A549 (cell line): ENCODE data around the gene ADGRF5. TPM values are rescaled to one million over a fixed set of nuclear protein-coding genes. Genes with fewer than 3 reads are reported as not detected.

Experiments used
- ATAC-seq, 2 experiments: fragments of 200-7000 bp in 1 of 2; fragments of >200 bp in 1 of 2; cut with Nextera tagmentation in 1 of 2; cut with Tn5 transposase in 1 of 2; 3 replicates each; pipeline versions ENCODE4 v1.8.0 to v1.9.1; 2018 to 2020; ENCODE audit warnings: mild to moderate bottlenecking in 1 of 2, moderate library complexity in 1 of 2
- CTCF ChIA-PET: fragments of 300-600 bp; sonication (Branson Sonifier 250); formaldehyde crosslinking; extraction: SDS; loops from one replicate; lab custom pipeline; 2021; ENCODE audit warnings: antibody characterized with exemption, inconsistent platforms; lab: Yijun Ruan, JAX
- POLR2A ChIA-PET: fragments of 350-600 bp; formaldehyde crosslinking; extraction: SDS; loops from one replicate; lab custom pipeline; 2021; ENCODE audit warnings: antibody characterized with exemption, inconsistent platforms; lab: Yijun Ruan, JAX
- DNase-seq, 2 experiments: peaks; one replicate each; pipeline versions ENCODE4 v3.0.0 to v3.0.0-alpha.2; 2011 to 2016; ENCODE audit warnings: low read depth in 1 of 2, low spot score in 1 of 2
- FAIRE-seq: peaks from 2 replicates; lab custom pipeline; 2011; peaks lifted over from hg19 to GRCh38; lab: Jason Lieb, UNC
- H3K27ac ChIP-seq, 2 experiments: fragments of >200 bp; sonication (Bioruptor Twin); formaldehyde crosslinking; 3 replicates each; pipeline ENCODE4 v1.5.1; 2016 to 2017
- H3K4me1 ChIP-seq: fragments of >200 bp; sonication (Bioruptor Twin); formaldehyde crosslinking; 3 replicates; pipeline ENCODE4 v1.6.1; 2016
- H3K4me2 ChIP-seq: fragments of >200 bp; sonication (Bioruptor Twin); formaldehyde crosslinking; 3 replicates; pipeline ENCODE4 v1.6.1; 2016
- H3K4me3 ChIP-seq: fragments of >200 bp; sonication (Bioruptor Twin); formaldehyde crosslinking; 3 replicates; pipeline ENCODE4 v1.5.1; 2016
- H3K9me3 ChIP-seq: fragments of >200 bp; sonication (Bioruptor Twin); formaldehyde crosslinking; 3 replicates; pipeline ENCODE4 v1.6.1; 2016
- BHLHE40 ChIP-seq: IDR thresholded peaks from 2 replicates; pipeline ENCODE4 v1.6.1; 2012; ENCODE audit warnings: low read depth, low read length, inconsistent platforms
- CBX2 ChIP-seq: fragments of 200-600 bp; sonication (generic); IDR thresholded peaks from 2 replicates; pipeline ENCODE4 v1.6.1; 2016; ENCODE audit warnings: low read depth, mild to moderate bottlenecking, borderline replicate concordance
- CBX8 ChIP-seq: fragments of 200-600 bp; sonication (generic); IDR thresholded peaks from 2 replicates; pipeline ENCODE4 v1.6.1; 2016
- CHD2 ChIP-seq: fragments of 150-350 bp; IDR thresholded peaks from 2 replicates; pipeline ENCODE4 v1.6.1; 2014; ENCODE audit warnings: low read length; ENCODE audit not compliant: partially characterized antibody
- CHD4 ChIP-seq: fragments of 200-600 bp; sonication (generic); IDR thresholded peaks from 2 replicates; pipeline ENCODE4 v1.6.1; 2016; ENCODE audit warnings: antibody characterized with exemption, mild to moderate bottlenecking, borderline replicate concordance
- EP300 ChIP-seq, 2 experiments: fragments of >200 bp; sonication (Bioruptor Twin); formaldehyde crosslinking; IDR thresholded peaks; 2 replicates in 1 of 2; 3 replicates in 1 of 2; pipeline ENCODE4 v1.6.1; 2016 to 2017
- GATA3 ChIP-seq: IDR thresholded peaks from 2 replicates; pipeline ENCODE4 v1.6.1; 2012; ENCODE audit warnings: borderline replicate concordance
- HOXA7 ChIP-seq: fragments of 250-450 bp; sonication (Bioruptor Pico); IDR thresholded peaks from 2 replicates; pipeline ENCODE4 v1.5.0; 2020; ENCODE audit warnings: mild to moderate bottlenecking, moderate library complexity
- HOXB5 ChIP-seq: fragments of 250-450 bp; sonication (Bioruptor Pico); IDR thresholded peaks from 2 replicates; pipeline ENCODE4 v1.5.0; 2020; ENCODE audit warnings: mild to moderate bottlenecking, moderate library complexity
- JUN ChIP-seq, 2 experiments: fragments of >200 bp; sonication (Bioruptor Twin); formaldehyde crosslinking; IDR thresholded peaks; 2 replicates in 1 of 2; 3 replicates in 1 of 2; pipeline ENCODE4 v1.6.1; 2016 to 2017
- JUNB ChIP-seq: fragments of >200 bp; sonication (Bioruptor Twin); formaldehyde crosslinking; IDR thresholded peaks from 2 replicates; pipeline ENCODE4 v1.6.1; 2016
- KDM1A ChIP-seq: fragments of 200-600 bp; sonication (generic); IDR thresholded peaks from 2 replicates; pipeline ENCODE4 v1.6.1; 2016; ENCODE audit warnings: low read depth, mild to moderate bottlenecking
- MAFK ChIP-seq: fragments of 450-650 bp; IDR thresholded peaks from 2 replicates; pipeline ENCODE4 v1.6.1; 2014; ENCODE audit not compliant: partially characterized antibody
- MYC ChIP-seq: IDR thresholded peaks from 2 replicates; pipeline ENCODE4 v1.6.1; 2012; ENCODE audit warnings: mild to moderate bottlenecking, inconsistent platforms, low read length, improper control_type of control experiment, borderline replicate concordance
- NPAS2 ChIP-seq: fragments of 250-450 bp; sonication (Bioruptor Pico); IDR thresholded peaks from 2 replicates; pipeline ENCODE4 v1.8.0; 2022; ENCODE audit warnings: mild to moderate bottlenecking, moderate library complexity, borderline replicate concordance
- POLR2A ChIP-seq: IDR thresholded peaks from 2 replicates; pipeline ENCODE4 v1.6.1; 2012; ENCODE audit warnings: mild to moderate bottlenecking, low read length
- RFX5 ChIP-seq: fragments of 450-650 bp; IDR thresholded peaks from 2 replicates; pipeline ENCODE4 v1.7.1; 2014; ENCODE audit warnings: antibody characterized with exemption, mild to moderate bottlenecking, moderate library complexity
- SMC3 ChIP-seq: fragments of >200 bp; sonication (Bioruptor Twin); formaldehyde crosslinking; IDR thresholded peaks from 3 replicates; pipeline ENCODE4 v1.6.1; 2018; ENCODE audit warnings: inconsistent platforms
- SREBF2 ChIP-seq: fragments of 450-650 bp; IDR thresholded peaks from 2 replicates; pipeline ENCODE4 v1.6.1; 2014; ENCODE audit warnings: mild to moderate bottlenecking, moderate library complexity
- ZNF302 ChIP-seq: fragments of 250-450 bp; sonication (Bioruptor Pico); IDR thresholded peaks from 2 replicates; pipeline ENCODE4 v1.9.0; 2021; ENCODE audit warnings: inconsistent platforms, mild to moderate bottlenecking, moderate library complexity
- ZSCAN20 ChIP-seq: fragments of 250-450 bp; sonication (Bioruptor Pico); IDR thresholded peaks from 2 replicates; pipeline ENCODE4 v1.8.0; 2022; ENCODE audit warnings: mild to moderate bottlenecking, moderate library complexity
- WGBS: methylation state at CpG from one replicate; pipeline ENCODE4 v1.1.6; 2017; ENCODE audit errors: missing lambda C conversion rate; 5-methylcytosine and 5-hydroxymethylcytosine counted together
- polyA plus RNA-seq, 4 experiments: library from polyadenylated mRNA; depleted of rRNA in 3 of 4; stranded (reverse); fragments of >200 nt; fragmentation: RNase III in 1 of 4; extraction: RNeasy Plus Mini Kit Qiagen cat#74134 plus additional on column Dnase treatment in 1 of 4; gene quantifications; 2 replicates in 3 of 4; 3 replicates in 1 of 4; pipeline ENCODE4 v1.2.3, GENCODE V29; 2011 to 2017
- TF ChIP-seq, protein P1 (sequence below): fragments of 150-350 bp; IDR thresholded peaks from 2 replicates; pipeline ENCODE4 v1.6.1; 2014; ENCODE audit warnings: low read depth, mild to moderate bottlenecking, low read length
- TF ChIP-seq, protein P2 (sequence below): fragments of 250-450 bp; sonication (Bioruptor Pico); IDR thresholded peaks from 2 replicates; pipeline ENCODE4 v1.5.0; 2020; ENCODE audit warnings: low read depth, mild to moderate bottlenecking, moderate library complexity
- TF ChIP-seq, protein P3 (sequence below): IDR thresholded peaks from 2 replicates; pipeline ENCODE4 v1.6.1; 2012; ENCODE audit warnings: low read depth, borderline replicate concordance
- TF ChIP-seq, protein P4 (sequence below): fragments of >200 bp; sonication (Bioruptor Twin); formaldehyde crosslinking; IDR thresholded peaks from 3 replicates; pipeline ENCODE4 v1.6.1; 2016
- TF ChIP-seq, protein P5 (sequence below): fragments of 250-450 bp; sonication (Bioruptor Pico); IDR thresholded peaks from 2 replicates; pipeline ENCODE4 v1.5.0; 2021; ENCODE audit warnings: mild to moderate bottlenecking, moderate library complexity, borderline replicate concordance

ADGRF5 gene
- polyA plus RNA-seq, 2 of the 4 experiments (the other 2 are of a cell fraction) = not detected

DNA sequence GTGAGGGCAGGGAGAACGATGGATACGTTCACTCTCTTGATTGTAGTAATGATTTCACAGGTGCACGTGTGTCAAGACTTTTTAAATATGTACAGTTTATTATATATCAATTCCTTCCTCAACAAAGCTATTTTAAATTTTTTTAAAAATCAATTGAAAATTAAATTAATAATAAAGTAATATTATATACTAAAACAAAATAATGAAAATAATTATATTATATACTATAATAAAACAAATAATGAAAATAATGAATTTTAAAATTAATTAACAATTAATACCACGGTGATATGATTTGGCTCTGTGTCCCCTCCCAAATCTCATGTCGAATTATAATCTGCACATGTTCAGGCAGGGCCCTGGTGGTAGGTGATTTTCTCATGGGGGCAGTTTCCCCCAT is 42.7 kb downstream of the ADGRF5 start (continued):
- no peak for TF ChIP-seq MYC

DNA sequence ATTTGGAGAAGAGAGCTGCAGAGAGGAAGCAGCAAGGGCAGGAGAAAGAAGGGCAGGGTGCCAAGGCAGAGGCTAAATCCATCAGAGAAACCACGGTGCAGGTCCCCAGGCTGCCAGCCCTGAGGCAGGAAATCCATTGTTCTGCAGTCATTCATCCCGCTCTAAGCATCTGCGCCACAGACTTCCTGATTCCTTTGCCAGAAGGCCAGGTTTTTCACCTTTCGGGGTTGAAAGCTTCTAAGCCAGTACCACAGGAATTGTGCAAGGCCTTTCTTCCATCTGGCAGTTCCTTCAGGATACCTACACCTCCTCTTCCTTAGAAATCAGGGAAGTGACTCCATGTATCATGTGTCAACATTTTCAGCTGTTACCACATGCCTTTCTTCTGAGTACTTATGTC is 45.6 kb downstream of the ADGRF5 start:
- no peaks in the 10 kb centered on the region for H3K9me3 ChIP-seq
- H3K4me3 ChIP-seq = no peak overlapping the region
- peak in 1 of 2 experiments; percentile 2 for DNase-seq
- ChIA-PET CTCF (interaction anchor here (1.3 kb wide), 1 partner anchor 28 kb away, joined by 4 read pairs; no protein-coding TSS in a partner anchor), POLR2A (no interaction called here)
- H3K4me1 ChIP-seq = no peaks in the 10 kb centered on the region
- WGBS = 57% methylated on average over 4 of the region's 4 CpGs
- H3K27ac ChIP-seq = no peak overlapping the region
- no peak for ATAC-seq
- H3K4me2 ChIP-seq = no peak overlapping the region
- no peak for FAIRE-seq
- TF ChIP-seq SREBF2 (no peak), NPAS2 (CRISPR knock-in tag) (no peak), MYC (no peak), SMC3 (no peak), ZNF302 (CRISPR knock-in tag) (no peak), ZSCAN20 (CRISPR knock-in tag) (no peak), KDM1A (no peak), BHLHE40 (no peak), HOXA7 (CRISPR knock-in tag) (no peak), CBX8 (no peak), CBX2 (no peak), HOXB5 (CRISPR knock-in tag) (no peak), CHD4 (no peak), GATA3 (no peak), EP300 (IDR thresholded peaks at IDR 0.05) (no peak)
- TF ChIP-seq, protein P1, sequence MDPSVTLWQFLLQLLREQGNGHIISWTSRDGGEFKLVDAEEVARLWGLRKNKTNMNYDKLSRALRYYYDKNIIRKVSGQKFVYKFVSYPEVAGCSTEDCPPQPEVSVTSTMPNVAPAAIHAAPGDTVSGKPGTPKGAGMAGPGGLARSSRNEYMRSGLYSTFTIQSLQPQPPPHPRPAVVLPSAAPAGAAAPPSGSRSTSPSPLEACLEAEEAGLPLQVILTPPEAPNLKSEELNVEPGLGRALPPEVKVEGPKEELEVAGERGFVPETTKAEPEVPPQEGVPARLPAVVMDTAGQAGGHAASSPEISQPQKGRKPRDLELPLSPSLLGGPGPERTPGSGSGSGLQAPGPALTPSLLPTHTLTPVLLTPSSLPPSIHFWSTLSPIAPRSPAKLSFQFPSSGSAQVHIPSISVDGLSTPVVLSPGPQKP = no peak
- TF ChIP-seq, protein P2, sequence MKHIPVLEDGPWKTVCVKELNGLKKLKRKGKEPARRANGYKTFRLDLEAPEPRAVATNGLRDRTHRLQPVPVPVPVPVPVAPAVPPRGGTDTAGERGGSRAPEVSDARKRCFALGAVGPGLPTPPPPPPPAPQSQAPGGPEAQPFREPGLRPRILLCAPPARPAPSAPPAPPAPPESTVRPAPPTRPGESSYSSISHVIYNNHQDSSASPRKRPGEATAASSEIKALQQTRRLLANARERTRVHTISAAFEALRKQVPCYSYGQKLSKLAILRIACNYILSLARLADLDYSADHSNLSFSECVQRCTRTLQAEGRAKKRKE = no peak
- TF ChIP-seq, protein P3, sequence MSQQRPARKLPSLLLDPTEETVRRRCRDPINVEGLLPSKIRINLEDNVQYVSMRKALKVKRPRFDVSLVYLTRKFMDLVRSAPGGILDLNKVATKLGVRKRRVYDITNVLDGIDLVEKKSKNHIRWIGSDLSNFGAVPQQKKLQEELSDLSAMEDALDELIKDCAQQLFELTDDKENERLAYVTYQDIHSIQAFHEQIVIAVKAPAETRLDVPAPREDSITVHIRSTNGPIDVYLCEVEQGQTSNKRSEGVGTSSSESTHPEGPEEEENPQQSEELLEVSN = no peak
- TF ChIP-seq, protein P4, sequence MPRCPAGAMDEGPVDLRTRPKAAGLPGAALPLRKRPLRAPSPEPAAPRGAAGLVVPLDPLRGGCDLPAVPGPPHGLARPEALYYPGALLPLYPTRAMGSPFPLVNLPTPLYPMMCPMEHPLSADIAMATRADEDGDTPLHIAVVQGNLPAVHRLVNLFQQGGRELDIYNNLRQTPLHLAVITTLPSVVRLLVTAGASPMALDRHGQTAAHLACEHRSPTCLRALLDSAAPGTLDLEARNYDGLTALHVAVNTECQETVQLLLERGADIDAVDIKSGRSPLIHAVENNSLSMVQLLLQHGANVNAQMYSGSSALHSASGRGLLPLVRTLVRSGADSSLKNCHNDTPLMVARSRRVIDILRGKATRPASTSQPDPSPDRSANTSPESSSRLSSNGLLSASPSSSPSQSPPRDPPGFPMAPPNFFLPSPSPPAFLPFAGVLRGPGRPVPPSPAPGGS = no peak

DNA sequence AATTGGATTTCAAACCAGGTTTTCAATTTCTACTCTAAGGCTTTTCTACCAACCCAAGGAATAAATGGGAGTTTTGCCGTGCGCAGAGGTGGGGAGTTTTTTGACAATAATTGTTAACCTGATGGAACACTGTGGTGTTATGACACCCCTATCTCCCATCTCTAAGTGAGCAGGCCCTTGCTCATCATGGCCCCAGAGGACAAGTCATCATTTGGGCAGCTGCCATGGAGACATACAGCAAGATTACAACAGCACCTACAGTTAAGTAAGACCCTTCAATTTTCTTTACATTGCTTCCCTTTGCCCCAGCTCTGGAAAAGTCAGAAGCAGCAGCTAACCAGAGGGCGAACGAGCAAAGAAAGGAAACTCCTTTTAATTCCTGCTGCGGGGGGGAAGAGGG is 54.3 kb downstream of the ADGRF5 start:
- ATAC-seq = no peak
- no peak overlapping the region for H3K4me3 ChIP-seq
- DNase-seq = no peak
- H3K27ac ChIP-seq = no peak overlapping the region
- FAIRE-seq = no peak
- POLR2A ChIA-PET = no interaction called here
- H3K4me1 ChIP-seq = no peaks in the 10 kb centered on the region
- no peaks in the 10 kb centered on the region for H3K9me3 ChIP-seq
- no peak overlapping the region for H3K4me2 ChIP-seq
- CTCF ChIA-PET = no interaction called here
- WGBS = 70% methylated on average over 5 of the region's 5 CpGs
- TF ChIP-seq RFX5 (no peak), JUNB (no peak), ZSCAN20 (CRISPR knock-in tag) (no peak), CHD2 (no peak), HOXB5 (CRISPR knock-in tag) (no peak), MAFK (no peak), JUN (IDR thresholded peaks at IDR 0.05) (no peak), GATA3 (no peak), POLR2A (no peak), ZNF302 (CRISPR knock-in tag) (no peak)
- TF ChIP-seq, protein P5, sequence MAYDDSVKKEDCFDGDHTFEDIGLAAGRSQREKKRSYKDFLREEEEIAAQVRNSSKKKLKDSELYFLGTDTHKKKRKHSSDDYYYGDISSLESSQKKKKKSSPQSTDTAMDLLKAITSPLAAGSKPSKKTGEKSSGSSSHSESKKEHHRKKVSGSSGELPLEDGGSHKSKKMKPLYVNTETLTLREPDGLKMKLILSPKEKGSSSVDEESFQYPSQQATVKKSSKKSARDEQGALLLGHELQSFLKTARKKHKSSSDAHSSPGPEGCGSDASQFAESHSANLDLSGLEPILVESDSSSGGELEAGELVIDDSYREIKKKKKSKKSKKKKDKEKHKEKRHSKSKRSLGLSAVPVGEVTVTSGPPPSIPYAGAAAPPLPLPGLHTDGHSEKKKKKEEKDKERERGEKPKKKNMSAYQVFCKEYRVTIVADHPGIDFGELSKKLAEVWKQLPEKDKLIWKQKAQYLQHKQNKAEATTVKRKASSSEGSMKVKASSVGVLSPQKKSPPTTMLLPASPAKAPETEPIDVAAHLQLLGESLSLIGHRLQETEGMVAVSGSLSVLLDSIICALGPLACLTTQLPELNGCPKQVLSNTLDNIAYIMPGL = no peak
